Activated T-cell treated with anti-CD3 and anti-CD28 coated beads for 48 hours (primary cell): Measurements from ENCODE around the gene TGFB2.
"Not testable (repeated sequence)": the region's sequence is repeated elsewhere in the genome, so short reads cannot be mapped to it uniquely, and the experiment has no call there.

Experiments used
- DNase-seq: peaks from one replicate; pipeline ENCODE4 v3.0.0-alpha.2; 2020; ENCODE audit warnings: low read depth

Gene TGFB2

DNA sequence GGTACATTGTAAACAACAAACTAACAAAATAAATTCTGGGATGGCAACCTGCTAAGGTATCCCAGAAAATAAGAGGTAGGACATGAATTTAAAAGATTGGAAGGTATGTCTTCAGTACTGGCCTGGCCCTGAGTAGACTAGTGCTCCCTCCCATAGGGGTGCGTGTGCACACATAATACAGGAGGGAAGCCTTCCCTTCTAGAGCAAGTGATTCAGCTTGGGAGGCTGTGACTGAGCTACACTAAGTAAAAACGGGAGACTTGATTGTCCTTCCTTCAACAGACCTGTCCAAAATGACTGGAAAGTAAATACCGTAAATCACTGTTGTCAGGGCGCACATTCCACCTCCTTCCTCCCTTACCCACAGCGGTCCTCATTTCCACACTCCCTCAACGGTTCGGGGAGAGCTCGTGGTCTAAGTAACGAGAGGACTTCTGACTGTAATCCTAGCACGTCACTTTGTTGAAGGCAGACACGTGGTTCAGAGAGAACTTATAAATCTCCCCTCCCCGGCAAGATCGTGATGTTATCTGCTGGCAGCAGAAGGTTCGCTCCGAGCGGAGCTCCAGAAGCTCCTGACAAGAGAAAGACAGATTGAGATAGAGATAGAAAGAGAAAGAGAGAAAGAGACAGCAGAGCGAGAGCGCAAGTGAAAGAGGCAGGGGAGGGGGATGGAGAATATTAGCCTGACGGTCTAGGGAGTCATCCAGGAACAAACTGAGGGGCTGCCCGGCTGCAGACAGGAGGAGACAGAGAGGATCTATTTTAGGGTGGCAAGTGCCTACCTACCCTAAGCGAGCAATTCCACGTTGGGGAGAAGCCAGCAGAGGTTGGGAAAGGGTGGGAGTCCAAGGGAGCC is at the start of gene TGFB2:
TSS of gene TGFB2 (plus strand) at position 523 of the 859 bp plus-strand sequence. CDS start 1,366 bp downstream, outside the sequence.
- DNase-seq, result no peak

- DNase-seq, result no peak
Measured at GRCh38 chr1:218296162-218296561, 49.0 kb upstream of the TGFB2 start.

DNA sequence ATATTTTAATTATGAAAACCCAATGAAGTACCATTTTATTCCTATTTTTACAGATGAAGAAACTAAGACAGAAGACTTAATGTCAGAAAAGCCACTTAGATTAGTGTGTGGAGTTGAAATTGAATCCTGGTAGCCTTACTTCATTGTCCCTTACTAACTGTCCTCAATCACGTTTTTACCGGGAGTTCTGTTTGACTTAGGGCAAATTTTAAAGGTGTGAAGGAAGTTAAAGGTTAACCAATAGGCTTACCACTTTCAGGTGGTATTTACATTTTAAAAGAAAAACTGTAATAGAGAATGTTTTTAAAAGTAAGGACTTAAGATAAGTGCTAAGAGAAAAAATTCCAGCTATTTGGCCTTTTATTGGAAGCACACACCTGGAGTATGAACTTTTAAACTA is 47.7 kb upstream of the TGFB2 start:
- no peak for DNase-seq

DNA sequence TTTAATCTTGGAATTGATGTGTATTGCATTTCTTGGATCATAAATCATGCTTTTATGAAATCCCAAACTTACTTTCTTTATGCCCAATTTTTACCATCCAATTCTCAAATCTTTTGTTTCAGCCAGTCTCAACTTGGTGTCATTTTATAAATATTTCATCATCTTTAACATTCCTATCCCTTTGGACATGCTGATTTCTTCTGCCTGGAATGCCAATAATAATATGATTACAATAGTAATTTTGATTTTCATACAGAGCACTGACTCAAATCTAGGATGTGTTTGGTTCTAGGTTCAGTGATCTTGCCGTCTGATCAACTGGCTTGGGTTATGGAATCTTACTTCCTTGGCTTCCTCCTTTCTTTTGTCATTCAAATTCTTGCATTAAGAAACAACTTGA is 47.3 kb upstream of the TGFB2 start:
- no peak for DNase-seq

DNA sequence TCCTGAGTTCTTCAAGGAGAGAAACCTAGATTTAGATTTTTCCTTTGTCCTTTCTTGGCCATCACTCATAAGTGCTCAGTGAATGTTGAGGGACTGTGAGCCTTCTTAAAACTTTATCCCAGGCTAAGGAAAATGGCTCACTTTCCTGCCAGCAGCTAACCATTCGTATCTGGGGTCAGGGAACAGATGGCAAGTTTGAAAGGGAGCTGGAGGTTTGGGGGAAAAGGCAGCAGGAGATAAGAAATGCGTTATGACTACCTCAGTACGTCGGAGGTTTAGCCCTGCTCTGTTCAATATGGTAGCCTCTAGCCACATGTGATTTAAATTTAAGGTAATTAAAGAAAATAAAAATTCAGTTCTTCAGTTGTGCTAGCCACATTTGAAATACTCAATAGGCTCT is 46.7 kb upstream of the TGFB2 start:
- DNase-seq, result no peak

GRCh38 chr1:218299416-218299815 is 45.7 kb upstream of the TGFB2 start:
- DNase-seq, result no peak

- no peak for DNase-seq
Measured at GRCh38 chr1:218301217-218301616, 43.9 kb upstream of the TGFB2 start.

GRCh38 chr1:218302155-218302554 is 43.0 kb upstream of the TGFB2 start:
- DNase-seq, result no peak

DNA sequence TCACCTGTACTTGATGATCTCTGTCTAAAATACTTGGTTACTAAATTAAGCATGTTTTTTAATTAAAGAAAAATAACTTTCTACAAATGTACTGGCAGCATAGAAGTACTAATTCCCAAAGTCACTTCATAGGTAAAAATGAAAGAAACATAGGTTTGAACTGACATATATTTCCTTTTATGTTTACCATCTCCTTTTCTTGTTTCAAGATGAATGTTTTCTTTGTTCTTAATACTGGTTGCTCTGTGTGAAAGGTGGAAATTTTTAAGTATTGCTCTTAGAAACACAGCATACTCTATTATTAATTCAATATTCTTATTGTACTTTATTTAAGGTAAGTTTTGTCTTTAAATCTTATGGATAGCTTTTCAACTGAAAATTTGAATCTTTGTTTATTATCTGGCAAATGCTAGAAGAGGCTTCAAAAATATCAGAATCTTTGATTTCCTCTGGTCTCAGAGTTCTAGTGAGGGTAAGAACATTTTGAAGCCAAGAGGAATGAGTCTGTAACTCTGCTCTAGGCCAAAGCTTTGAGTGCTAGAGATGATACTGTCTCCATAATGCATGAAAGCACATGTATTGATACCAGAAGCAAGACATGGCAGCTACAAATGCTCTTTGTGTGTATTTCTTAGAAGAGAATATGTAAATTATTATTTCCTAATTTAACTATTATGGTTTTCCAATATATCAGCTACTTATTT is 41.8 kb upstream of the TGFB2 start:
- no peak for DNase-seq

- DNase-seq, result no peak
Measured at GRCh38 chr1:218304281-218305039, 40.7 kb upstream of the TGFB2 start.

DNA sequence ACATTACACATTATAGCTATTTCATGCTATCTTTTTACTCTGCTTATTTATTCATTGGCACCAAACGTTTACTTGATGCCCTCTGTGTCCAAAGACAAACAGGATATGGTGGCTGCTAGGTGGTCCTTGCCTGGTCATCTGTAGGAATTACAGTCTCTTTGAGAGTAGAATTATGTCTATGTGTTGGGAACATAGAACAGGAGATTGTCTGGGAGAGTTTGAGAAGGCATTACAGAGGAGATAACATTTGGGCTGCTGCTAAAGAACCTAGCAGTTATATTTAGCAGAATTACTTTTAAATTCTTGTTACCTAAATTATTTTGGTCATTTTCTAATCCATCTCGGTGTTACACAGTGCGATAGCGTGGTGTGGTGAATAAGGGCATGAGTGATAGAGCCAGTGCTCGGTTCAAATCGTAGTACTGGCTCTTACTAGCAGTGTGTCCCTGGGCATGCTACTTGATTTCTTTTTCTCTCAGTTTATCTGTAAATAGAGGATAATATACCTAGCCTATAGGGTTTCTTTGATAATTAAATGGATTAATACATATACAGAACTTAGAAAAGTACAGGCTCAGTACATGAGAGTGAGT is 39.6 kb upstream of the TGFB2 start:
- DNase-seq, result no peak

DNA sequence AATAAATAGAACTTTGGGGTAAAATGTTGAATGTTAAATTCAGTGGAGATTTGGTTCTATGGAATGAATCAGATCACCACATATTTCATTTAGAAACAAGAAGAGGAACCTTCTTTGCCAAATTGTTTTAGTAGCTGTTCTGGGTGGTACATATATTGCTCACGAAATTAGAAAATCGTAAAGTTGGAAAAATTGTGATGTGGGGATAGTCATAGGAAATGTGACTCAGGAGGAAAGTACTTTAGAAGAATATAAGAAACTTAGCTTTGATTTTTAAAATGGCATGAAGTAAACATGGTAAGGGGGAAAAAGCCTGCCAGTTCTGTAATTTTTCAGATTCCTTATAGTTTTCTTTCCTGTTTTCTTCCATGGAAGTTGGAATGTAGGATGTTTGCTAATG is 32.6 kb upstream of the TGFB2 start:
- no peak for DNase-seq

DNA sequence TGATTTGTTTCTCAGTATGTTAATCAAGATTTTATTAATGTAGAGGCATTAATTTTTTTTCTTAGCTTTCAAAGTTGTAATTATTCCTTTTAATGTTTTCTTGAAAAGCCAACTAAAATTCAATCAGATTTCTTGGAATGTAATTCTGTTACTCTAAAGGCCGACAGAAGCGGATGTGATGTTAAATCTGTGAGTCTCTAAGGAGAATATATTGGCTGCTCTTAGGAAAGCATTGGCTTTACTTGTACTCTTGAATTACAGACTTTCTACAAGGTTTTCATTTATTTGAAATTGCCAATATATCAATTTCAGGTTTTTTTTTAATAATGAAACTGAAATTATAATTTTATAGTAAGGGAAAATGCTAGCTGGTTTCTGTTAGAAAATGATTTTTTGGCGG is 30.8 kb upstream of the TGFB2 start:
- DNase-seq, result no peak

GRCh38 chr1:218315638-218316037 is 29.5 kb upstream of the TGFB2 start:
- no peak for DNase-seq

GRCh38 chr1:218317061-218317460 is 28.1 kb upstream of the TGFB2 start:
- DNase-seq, result no peak

- DNase-seq, result not testable (repeated sequence)
Measured at GRCh38 chr1:218320182-218320581, 25.0 kb upstream of the TGFB2 start.

DNA sequence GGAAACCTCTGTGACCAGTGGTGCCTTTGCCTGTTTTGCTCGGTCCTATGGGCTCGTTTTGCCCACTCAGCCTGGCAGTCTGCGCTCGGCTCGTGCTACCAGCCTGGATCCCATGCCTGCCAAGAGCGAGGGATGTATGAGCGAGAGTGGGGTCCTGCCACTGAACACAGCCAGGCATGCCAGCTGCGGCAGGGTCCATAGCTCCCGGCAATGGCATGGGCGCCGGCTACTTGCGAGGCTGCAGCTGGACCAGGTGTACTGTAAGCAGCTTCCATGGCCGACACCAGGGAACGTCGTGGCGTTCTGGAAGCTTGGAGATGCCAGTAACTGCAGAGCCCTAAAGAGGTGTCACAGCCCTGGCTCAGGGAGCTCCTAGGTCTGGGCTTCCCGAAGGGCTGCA is 22.4 kb upstream of the TGFB2 start:
- no peak for DNase-seq

DNA sequence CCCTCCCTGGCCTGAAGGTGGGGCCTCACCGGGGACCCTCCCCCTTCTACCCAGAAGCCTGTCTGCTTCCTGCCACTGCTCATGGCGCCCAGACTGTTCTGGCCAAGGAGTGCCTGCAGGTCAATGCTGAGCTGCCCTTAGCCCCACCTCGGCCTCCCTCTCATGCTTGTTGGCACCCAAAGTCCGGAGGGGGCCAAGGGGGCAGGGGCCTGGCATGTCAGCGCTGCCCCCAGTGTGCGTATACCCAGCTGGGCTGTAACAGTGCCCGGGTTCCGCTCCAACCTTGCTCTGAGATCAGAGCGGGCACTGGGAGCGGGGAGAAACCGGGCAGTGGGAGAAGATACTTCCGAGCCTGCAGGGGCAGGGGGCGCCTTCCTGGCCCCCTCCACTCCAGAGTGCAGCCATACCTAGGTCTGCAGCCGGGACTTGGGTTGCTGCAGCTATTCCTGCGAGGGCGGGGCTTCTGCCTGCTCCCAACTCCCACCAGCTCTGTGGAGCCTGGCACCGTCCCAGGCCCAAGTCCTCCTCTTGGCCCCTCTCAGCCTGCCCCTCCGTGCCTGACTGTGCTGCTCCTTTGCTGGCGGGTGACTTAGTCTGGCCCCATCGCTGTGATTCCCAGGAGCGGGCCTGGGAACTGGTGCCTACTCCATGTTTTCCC is 21.4 kb upstream of the TGFB2 start:
- DNase-seq, result no peak

- DNase-seq, result no peak
Measured at GRCh38 chr1:218324226-218324580, 20.9 kb upstream of the TGFB2 start.

GRCh38 chr1:218328769-218329168 is 16.4 kb upstream of the TGFB2 start:
- no peak for DNase-seq

DNA sequence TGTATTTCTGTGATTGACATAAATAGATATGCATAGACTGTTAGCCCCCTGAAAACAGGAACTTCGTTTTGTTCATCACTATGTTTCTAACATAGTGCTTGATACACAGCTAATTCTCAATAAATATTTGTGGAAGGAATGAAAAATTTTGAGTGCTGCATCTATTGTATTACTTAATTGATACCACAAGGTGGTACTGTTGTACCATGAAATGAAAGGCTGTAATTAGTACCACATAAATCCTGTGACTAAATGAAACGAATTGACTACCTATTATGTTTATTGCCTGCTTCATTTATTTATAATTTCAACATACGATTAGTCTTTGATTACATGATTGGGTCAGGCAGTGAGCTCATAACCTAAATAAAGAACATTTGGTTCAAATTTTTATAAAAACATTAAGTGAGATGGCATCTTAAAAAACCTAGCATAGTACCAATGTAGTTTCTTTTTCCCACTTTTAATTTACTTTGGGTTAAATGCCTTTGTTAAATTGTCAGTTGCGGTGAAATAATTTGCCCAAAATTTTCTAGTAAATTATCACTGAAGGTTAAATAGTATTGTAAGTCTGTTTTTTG is 15.0 kb upstream of the TGFB2 start:
- DNase-seq, result no peak

DNA sequence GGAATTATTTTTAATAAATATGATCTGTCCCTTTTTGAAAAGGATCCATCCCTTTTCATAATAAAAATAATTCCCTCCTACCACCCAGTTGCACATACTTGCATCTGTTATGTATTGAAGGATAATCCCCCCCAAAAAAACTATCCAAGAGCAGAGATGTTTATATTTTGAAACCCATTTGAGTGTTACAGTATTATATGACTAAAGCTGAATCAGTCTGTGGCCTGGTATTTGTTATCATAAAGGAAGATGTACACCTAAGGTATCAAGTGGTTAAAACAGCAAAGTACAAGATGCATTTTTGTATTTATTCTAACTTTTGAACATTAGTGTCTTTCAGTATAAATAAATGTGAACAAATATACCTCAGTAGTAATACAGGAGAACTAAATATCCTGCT is 12.7 kb upstream of the TGFB2 start:
- DNase-seq, result no peak
